ENCODE measurements around the gene CDKN2AIPNL. TPM values are rescaled to one million over a fixed set of nuclear protein-coding genes. Genes with fewer than 3 reads are reported as not detected.

The CDKN2AIPNL gene
- total and polyA plus RNA-seq, 2 of the 13 experiments (the other 11 are each of a cell fraction or from before 2014, with no cell fraction given) = 17.4 to 46.5 TPM

- ChIA-PET CTCF (ENCODE audit: low intra/inter-chr PET ratio, low total read pairs) (no interaction called here), POLR2A (interaction anchor here (1.0 to 2.9 kb wide), 9 partner anchors 9 to 89 kb away, joined by 4 to 31 read pairs (median 7); partner anchors contain the start of genes CDKN2AIPNL and UBE2B)
- Histone ChIP-seq H3K4me3 (replicated peaks in 1 of 3; ENCODE audit: insufficient read depth in 1 of 3, low read depth in 2 of 3, low read length in 3 of 3) (peak overlapping the region; percentile 12 to 72 (median 45); a peak in 5 of 6 replicates), H3K9ac (ENCODE audit: insufficient read depth, low read depth, low read length) (peak overlapping the region; percentile 57), H3K36me3 (replicated peaks in 1 of 2; ENCODE audit: control insufficient read depth in 1 of 2, insufficient read depth in 2 of 2, low read length in 2 of 2) (no peaks in the 10 kb centered on the region), H3K27me3 (ENCODE audit: control insufficient read depth in 1 of 2, insufficient read depth in 2 of 2, low read length in 2 of 2) (peaks cover 2 to 6% of the 10 kb centered on the region in 2 experiments; a peak in 3 of 5 replicates), H3K27ac (ENCODE audit: extremely low read length, insufficient read depth, low read length) (peak overlapping the region; percentile 47), H3K9me3 (ENCODE audit: low read length) (no peaks in the 10 kb centered on the region), H3K79me2 (ENCODE audit: insufficient read depth, low read length) (no peaks in the 10 kb centered on the region), H3K4me1 (ENCODE audit: insufficient read depth, low read length) (peaks cover 70% of the 10 kb centered on the region), H4K20me1 (ENCODE audit: insufficient read depth, low read length) (no peaks in the 10 kb centered on the region), H2AFZ (ENCODE audit: low read length) (no peak overlapping the region), H3K4me2 (ENCODE audit: low read depth, low read length) (peak overlapping the region; percentile 96)
- WGBS (ENCODE audit: low lambda C conversion rate) = 0% methylated on average over 1 of the region's 4 CpGs
- BruUV-seq (replicated peaks) = TSS peak; percentile 76
- in situ Hi-C loops (cut with HindIII; ENCODE audit: extremely low pct_ligation_motif_present, low pct_unique_long_range_greater_than_20kb) (no loop called here), intact Hi-C loops (cut with micrococcal nuclease; ENCODE audit: unreplicated experiment) (loop anchor here (2.0 kb wide), 1 partner anchor 87 kb away; the partner anchor contains the start of gene JADE2)
- FAIRE-seq (no peak), ATAC-seq (peak; percentile 40), DNase-seq (ENCODE audit: low spot score) (no peak)
- TF ChIP-seq POLR2A (IDR thresholded peaks at IDR 0.05; ENCODE audit: insufficient read depth in 1 of 2, low read depth in 2 of 2, low read length in 2 of 2) (peak; percentile 68 to 87), NR2F6 (IDR thresholded peaks at IDR 0.05) (no peak), NR2F6 (CRISPR knock-in tag; IDR thresholded peaks at IDR 0.05) (no peak), MIXL1 (CRISPR knock-in tag; IDR thresholded peaks at IDR 0.05) (no peak), MBNL3 (CRISPR knock-in tag; conservative IDR thresholded peaks at IDR 0.05) (no peak), ZNF160 (CRISPR knock-in tag; IDR thresholded peaks at IDR 0.05) (no peak), POLR2AphosphoS5 (IDR thresholded peaks at IDR 0.05; ENCODE audit: low read depth, low read length) (peak; percentile 83), PHF21A (CRISPR knock-in tag; IDR thresholded peaks at IDR 0.05) (no peak), FOXC1 (CRISPR knock-in tag; IDR thresholded peaks at IDR 0.05; ENCODE audit: borderline replicate concordance) (no peak), ZNF770 (CRISPR knock-in tag; IDR thresholded peaks at IDR 0.05) (no peak), ZNF496 (CRISPR knock-in tag; IDR thresholded peaks at IDR 0.05; ENCODE audit: insufficient replicate concordance) (no peak), ATF1 (CRISPR knock-in tag; IDR thresholded peaks at IDR 0.05) (0 out of 2 replicates have a peak, but pooled peaks have one; percentile 10), ZNF687 (CRISPR knock-in tag; IDR thresholded peaks at IDR 0.05) (no peak)
- TF ChIP-seq, protein P1, sequence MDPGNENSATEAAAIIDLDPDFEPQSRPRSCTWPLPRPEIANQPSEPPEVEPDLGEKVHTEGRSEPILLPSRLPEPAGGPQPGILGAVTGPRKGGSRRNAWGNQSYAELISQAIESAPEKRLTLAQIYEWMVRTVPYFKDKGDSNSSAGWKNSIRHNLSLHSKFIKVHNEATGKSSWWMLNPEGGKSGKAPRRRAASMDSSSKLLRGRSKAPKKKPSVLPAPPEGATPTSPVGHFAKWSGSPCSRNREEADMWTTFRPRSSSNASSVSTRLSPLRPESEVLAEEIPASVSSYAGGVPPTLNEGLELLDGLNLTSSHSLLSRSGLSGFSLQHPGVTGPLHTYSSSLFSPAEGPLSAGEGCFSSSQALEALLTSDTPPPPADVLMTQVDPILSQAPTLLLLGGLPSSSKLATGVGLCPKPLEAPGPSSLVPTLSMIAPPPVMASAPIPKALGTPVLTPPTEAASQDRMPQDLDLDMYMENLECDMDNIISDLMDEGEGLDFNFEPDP (CRISPR knock-in tag; conservative IDR thresholded peaks at IDR 0.05) = 0 out of 2 replicates have a peak, but pooled peaks have one; percentile 51
- TF ChIP-seq, protein P2, sequence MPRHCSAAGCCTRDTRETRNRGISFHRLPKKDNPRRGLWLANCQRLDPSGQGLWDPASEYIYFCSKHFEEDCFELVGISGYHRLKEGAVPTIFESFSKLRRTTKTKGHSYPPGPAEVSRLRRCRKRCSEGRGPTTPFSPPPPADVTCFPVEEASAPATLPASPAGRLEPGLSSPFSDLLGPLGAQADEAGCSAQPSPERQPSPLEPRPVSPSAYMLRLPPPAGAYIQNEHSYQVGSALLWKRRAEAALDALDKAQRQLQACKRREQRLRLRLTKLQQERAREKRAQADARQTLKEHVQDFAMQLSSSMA (CRISPR knock-in tag; IDR thresholded peaks at IDR 0.05) = peak; percentile 52; the same call in 1 of the 2 replicates
- TF ChIP-seq, protein P3, sequence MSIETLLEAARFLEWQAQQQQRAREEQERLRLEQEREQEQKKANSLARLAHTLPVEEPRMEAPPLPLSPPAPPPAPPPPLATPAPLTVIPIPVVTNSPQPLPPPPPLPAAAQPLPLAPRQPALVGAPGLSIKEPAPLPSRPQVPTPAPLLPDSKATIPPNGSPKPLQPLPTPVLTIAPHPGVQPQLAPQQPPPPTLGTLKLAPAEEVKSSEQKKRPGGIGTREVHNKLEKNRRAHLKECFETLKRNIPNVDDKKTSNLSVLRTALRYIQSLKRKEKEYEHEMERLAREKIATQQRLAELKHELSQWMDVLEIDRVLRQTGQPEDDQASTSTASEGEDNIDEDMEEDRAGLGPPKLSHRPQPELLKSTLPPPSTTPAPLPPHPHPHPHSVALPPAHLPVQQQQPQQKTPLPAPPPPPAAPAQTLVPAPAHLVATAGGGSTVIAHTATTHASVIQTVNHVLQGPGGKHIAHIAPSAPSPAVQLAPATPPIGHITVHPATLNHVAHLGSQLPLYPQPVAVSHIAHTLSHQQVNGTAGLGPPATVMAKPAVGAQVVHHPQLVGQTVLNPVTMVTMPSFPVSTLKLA (IDR thresholded peaks at IDR 0.05) = 0 out of 2 replicates have a peak, but pooled peaks have one; percentile 4
Observed at GRCh38 chr5:134437340-134437846, 25.7 kb upstream of the CDKN2AIPNL start.

Measured in HepG2 (cell line).